Measurements from ENCODE around the gene ZSCAN31. TPM values are rescaled to one million over a fixed set of nuclear protein-coding genes. Genes with fewer than 3 reads are reported as not detected.

ZSCAN31 gene
- total RNA-seq, 1 experiment from 2014 or later = 4.2 TPM

- H3K27ac ChIP-seq (ENCODE audit: low read length) = no peak overlapping the region
- no peak overlapping the region for H3K9ac ChIP-seq (ENCODE audit: low read length)
- no peaks in the 10 kb centered on the region for H3K9me3 ChIP-seq (ENCODE audit: low read length)
- H3K79me2 ChIP-seq (ENCODE audit: low read length) = peaks cover 9% of the 10 kb centered on the region
- no peak for DNase-seq
- peaks cover 15% of the 10 kb centered on the region; the same call in 1 of the 2 replicates for H3K36me3 ChIP-seq (ENCODE audit: insufficient read depth, low read length)
- no peaks in the 10 kb centered on the region for H3K4me1 ChIP-seq (ENCODE audit: low read length)
- no peak overlapping the region for H3K4me2 ChIP-seq (ENCODE audit: low read depth, low read length, poor library complexity, severe bottlenecking)
- no peaks in the 10 kb centered on the region for H3K9me2 ChIP-seq (replicated peaks; ENCODE audit: insufficient read depth, low read length)
- H2AFZ ChIP-seq (ENCODE audit: low read length) = no peak overlapping the region
- no peaks in the 10 kb centered on the region for H3K27me3 ChIP-seq (ENCODE audit: low read length)
- no peaks in the 10 kb centered on the region for H4K20me1 ChIP-seq (ENCODE audit: insufficient read depth, low read depth, low read length)
- no peak overlapping the region for H3K4me3 ChIP-seq (ENCODE audit: low read length)
Observed at GRCh38 chr6:28274888-28275287, 61.1 kb downstream of the ZSCAN31 start.

Small RNA genes lying within 50 kb of the gene (small RNA-seq; reads per million reads assigned to genes)
- not detected for gene AL021997.1
- gene AL021997.2 = not detected

Other genes with a start within 250 kb of the ZSCAN31 start
- gene ZSCAN16, start 211.5 kb downstream of the ZSCAN31 start, total RNA-seq (2014; rRNA removed; shearing (Covaris generic); ENCODE audit: low replicate concordance) = 4.8 and 5.9 TPM in 2 replicates
- 30.0 and 48.9 TPM in 2 replicates for gene ZKSCAN8, start 194.3 kb downstream of the ZSCAN31 start, total RNA-seq (2014; rRNA removed; shearing (Covaris generic); ENCODE audit: low replicate concordance)
- gene ZSCAN9, start 110.9 kb downstream of the ZSCAN31 start, total RNA-seq (2014; rRNA removed; shearing (Covaris generic); ENCODE audit: low replicate concordance) = 18.9 and 35.1 TPM in 2 replicates
- gene ZKSCAN4, start 83.9 kb downstream of the ZSCAN31 start, total RNA-seq (2014; rRNA removed; shearing (Covaris generic); ENCODE audit: low replicate concordance) = 6.1 and 12.4 TPM in 2 replicates
- gene NKAPL, start 76.9 kb downstream of the ZSCAN31 start, total RNA-seq (2014; rRNA removed; shearing (Covaris generic); ENCODE audit: low replicate concordance) = 0.11 TPM in 1 of 2 replicates, not detected in the other
- 16.8 and 19.2 TPM in 2 replicates for gene ZSCAN26, start 69.0 kb downstream of the ZSCAN31 start, total RNA-seq (2014; rRNA removed; shearing (Covaris generic); ENCODE audit: low replicate concordance)
- gene PGBD1, start 54.6 kb downstream of the ZSCAN31 start, total RNA-seq (2014; rRNA removed; shearing (Covaris generic); ENCODE audit: low replicate concordance) = 8.2 and 9.7 TPM in 2 replicates
- 4.5 and 5.1 TPM in 2 replicates for gene ZKSCAN3, start 13.8 kb upstream of the ZSCAN31 start, total RNA-seq (2014; rRNA removed; shearing (Covaris generic); ENCODE audit: low replicate concordance)
- gene ZSCAN12, start 63.6 kb upstream of the ZSCAN31 start, total RNA-seq (2014; rRNA removed; shearing (Covaris generic); ENCODE audit: low replicate concordance) = 9.3 and 12.0 TPM in 2 replicates
- gene ZSCAN23, start 107.3 kb upstream of the ZSCAN31 start, total RNA-seq (2014; rRNA removed; shearing (Covaris generic); ENCODE audit: low replicate concordance) = 3.3 and 4.8 TPM in 2 replicates
- not detected in 2 replicates for gene GPX6, start 179.6 kb upstream of the ZSCAN31 start, total RNA-seq (2014; rRNA removed; shearing (Covaris generic); ENCODE audit: low replicate concordance)
- gene GPX5, start 189.7 kb upstream of the ZSCAN31 start, total RNA-seq (2014; rRNA removed; shearing (Covaris generic); ENCODE audit: low replicate concordance) = not detected in 2 replicates